Subcutaneous adipose tissue (tissue), 4 donors: Measurements from ENCODE around the gene NAA20. TPM values are rescaled to one million over a fixed set of nuclear protein-coding genes. Genes with fewer than 3 reads are reported as not detected.

Source experiments
- total RNA-seq, 4 donors: library from RNA; depleted of rRNA; stranded (reverse); fragments of >200 nt; gene quantifications; one replicate each; pipeline ENCODE4 v1.1.0, GENCODE V29; 2016
- TF ChIP-seq, protein P1 (sequence below): fragments of 450-650 bp; IDR thresholded peaks from one replicate; pipeline ENCODE4 v1.5.1; 2016; ENCODE audit warnings: low read depth, mild to moderate bottlenecking, control low read depth, antibody characterized with exemption, moderate library complexity

NAA20 gene
- total RNA-seq, 4 donors from 2014 or later: 25.4 to 46.7 (median 42.2) TPM

DNA sequence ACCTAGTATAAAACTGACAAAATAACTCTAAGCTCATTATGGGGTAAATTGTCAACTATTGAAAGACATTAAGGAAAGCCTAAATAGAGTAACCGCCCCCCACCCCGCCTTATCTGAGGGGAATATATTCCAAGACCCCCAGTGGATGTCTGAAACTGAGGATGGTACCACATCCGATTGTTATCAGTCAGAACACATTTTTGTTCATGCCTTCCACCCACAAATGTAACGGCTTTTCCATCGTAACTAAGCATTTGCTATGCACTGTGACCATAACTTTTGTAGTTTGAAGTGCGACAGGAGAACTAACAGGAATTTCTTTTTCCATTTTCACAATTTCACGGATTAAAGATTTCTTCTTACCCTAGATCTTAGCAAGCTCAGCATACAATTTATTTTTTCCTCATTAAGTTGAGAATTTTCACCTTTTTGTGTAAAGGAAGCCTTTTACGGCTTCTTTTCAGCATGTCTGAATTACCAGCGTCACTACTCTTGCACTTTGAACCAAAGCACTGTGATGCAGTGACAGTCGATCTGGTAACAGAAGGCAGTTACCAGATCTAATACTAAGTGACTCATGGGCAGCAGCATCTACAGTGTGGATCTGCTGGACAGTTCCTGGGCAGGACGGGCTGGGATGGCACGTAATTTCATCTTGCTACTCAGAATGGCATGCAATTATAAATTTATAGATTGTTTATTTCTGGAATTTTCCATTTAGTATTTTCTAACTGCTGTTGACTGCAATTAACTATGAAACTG, 47.0 kb downstream of the NAA20 start:
- TF ChIP-seq, protein P1, sequence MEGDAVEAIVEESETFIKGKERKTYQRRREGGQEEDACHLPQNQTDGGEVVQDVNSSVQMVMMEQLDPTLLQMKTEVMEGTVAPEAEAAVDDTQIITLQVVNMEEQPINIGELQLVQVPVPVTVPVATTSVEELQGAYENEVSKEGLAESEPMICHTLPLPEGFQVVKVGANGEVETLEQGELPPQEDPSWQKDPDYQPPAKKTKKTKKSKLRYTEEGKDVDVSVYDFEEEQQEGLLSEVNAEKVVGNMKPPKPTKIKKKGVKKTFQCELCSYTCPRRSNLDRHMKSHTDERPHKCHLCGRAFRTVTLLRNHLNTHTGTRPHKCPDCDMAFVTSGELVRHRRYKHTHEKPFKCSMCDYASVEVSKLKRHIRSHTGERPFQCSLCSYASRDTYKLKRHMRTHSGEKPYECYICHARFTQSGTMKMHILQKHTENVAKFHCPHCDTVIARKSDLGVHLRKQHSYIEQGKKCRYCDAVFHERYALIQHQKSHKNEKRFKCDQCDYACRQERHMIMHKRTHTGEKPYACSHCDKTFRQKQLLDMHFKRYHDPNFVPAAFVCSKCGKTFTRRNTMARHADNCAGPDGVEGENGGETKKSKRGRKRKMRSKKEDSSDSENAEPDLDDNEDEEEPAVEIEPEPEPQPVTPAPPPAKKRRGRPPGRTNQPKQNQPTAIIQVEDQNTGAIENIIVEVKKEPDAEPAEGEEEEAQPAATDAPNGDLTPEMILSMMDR: no peak

DNA sequence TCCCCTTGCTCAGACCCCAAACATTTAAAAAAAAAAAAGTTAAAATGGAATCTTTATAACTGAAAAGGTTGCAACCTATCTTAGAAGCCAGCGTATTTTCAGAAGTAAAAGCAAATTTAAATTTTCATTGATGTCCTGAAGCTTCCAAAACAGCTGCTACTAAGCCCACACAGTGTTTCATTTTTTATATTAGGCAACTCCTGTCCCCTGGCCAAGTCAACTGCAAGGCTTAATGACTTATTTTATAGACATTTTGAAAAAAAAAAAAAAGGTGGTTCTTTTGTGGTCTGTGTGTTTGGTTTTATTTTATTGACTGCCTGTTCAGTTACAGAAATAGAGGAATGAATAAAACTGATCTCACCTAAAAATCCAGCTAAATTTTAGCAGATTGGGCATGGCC, 48.2 kb downstream of the NAA20 start:
- TF ChIP-seq, protein P1: no peak

DNA sequence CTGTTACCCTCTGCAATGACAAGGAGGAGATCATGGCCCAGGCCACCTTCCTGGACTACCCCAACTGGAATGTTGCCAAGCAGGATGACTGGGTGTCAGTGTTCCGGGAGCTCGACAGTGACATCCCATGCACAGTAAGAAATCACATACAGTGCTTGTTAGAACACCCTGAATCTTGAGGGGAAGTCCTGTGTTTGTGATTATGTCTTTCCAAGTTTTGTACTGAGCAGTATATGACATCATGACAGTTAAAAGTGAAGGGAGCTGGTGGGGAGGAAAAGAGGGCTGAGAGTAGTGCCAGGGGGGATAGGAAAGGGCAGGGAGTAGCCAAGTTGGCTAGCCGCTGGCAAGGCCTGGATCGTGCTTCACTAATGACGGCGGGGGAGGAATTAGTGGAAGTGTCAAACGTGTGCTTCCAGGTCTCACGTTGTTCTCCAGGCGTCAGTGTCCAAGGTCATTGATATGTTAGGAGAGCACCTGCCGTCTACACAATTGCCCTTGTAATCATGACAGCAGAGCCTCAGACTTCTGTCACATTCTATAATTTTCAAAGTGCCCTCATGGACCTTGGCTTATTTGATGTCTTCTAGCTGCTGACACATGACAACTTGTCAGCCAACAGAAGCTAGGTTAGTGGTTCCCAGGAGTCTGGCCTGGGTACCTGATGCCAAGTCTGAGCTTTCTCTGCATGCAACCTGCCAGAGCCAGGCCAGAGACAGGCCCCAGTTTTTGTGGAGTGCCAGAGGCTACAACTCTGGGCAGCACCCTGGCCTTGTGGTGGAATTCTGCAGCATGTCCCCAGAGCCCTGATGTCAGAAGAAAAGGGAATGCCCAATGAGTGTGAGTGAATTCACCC, 53.9 kb downstream of the NAA20 start:
- TF ChIP-seq, protein P1: no peak

DNA sequence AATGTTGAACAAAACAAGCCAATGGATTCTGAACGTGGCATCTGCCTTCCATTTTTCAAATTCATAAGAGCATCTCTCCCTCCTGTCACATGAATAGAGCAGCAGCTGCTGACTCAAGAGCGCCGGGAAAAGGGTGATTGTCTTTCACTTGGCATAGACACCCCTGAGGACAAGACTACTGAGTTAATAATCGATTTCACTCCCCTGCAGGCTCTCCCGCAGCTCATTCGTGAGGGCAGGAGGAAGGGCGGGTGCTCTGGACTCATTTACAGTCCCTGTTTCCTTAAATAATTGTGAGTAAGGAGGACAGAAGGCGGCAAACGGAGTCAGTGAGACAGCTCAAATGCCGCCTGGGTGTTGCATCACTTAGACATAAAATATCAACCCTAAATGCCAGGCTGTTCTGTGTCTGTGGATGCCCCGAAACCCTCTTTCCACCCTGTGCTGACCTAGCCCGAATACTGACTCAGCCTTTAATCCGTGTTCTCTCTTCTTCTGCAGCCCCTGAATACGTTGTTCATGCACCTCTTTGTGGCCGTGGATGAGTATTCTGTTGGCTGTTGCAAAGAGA, 56.7 kb downstream of the NAA20 start:
- TF ChIP-seq, protein P1: no peak

DNA sequence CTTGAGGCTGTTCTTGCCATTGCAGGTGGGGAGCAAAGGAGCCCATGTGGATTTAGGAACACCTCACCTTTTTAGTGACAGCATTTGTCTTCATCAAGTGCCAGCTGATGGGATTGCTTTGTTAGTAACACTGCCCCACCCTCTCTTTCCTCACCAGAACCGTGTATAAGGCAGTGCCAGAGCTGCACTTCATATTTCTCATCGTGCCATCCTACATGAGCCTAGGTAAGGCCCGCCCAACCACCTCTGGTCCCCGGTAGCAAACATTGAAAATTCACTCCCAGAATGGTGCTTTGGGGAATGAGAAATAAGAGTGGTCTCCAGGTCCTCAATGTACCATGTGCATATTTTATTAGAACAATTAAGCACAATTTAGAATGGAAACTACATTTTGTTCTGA, 57.9 kb downstream of the NAA20 start:
- TF ChIP-seq, protein P1: no peak

DNA sequence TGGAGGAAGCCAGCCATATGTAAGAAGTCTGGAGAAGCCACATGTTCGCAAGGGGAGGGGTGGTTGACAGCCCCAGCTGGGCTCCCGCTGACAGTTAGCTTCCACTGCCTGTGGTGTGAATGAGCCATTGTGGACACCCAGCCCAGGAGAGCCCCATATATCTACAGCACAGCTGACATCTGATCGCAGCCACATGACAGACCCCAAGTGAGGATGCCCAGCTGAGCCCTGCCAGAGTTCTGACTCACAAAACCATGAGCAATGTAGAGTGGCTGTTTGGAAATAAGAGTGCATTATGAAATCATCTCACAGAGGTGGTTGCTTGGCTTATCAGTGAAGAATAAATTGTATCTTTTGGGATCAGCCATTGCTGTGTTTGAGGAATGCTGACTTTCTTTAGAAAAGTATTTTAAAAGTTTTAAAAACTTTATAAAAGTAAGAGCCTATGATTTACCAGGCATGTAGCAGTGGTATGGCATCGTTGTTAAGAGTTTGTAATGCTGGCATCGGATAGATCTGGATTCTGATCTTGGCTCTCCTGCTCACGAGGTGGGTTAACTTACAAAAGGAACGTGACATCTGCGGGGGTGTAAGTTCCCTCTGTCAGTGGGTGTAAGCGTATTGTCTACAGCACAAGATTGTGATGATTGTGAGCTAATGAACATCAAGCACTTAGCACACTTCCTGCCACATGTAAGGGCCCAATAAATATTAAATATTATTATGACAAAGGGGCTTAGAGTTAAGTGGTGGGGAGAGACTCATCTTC, 59.3 kb downstream of the NAA20 start:
- TF ChIP-seq, protein P1: no peak
